Activated B cell treated with CpG ODN at 0.5 μM for 24 hours (primary cell): Measurements from ENCODE around the gene CNDP1. TPM values are rescaled to one million over a fixed set of nuclear protein-coding genes. Genes with fewer than 3 reads are reported as not detected.

Source experiments
- ATAC-seq: fragments of 200-7000 bp; cut with Tn5 transposase; one replicate; pipeline ENCODE4 v1.10.0; 2021; ENCODE audit warnings: low read depth, mild to moderate bottlenecking, moderate library complexity
- CTCF ChIA-PET: fragments of 350-600 bp; sonication (Branson Sonifier 250); formaldehyde crosslinking; loops from one replicate; lab custom pipeline; 2021; ENCODE audit warnings: antibody characterized with exemption; lab: Charles Lee
- POLR2A ChIA-PET: fragments of 350-600 bp; sonication (Branson Sonifier 250); formaldehyde crosslinking; loops from one replicate; lab custom pipeline; 2021; ENCODE audit warnings: antibody characterized with exemption; lab: Charles Lee
- DNase-seq: peaks from one replicate; pipeline ENCODE4 v3.0.0; 2022
- H3K27ac Mint-ChIP-seq: one replicate; pipeline ENCODE4 v1.8.0; 2020; ENCODE audit warnings: mixed read lengths
- H3K27me3 Mint-ChIP-seq: one replicate; pipeline ENCODE4 v1.8.0; 2021; ENCODE audit warnings: mixed read lengths
- H3K36me3 Mint-ChIP-seq: one replicate; pipeline ENCODE4 v1.8.0; 2021; ENCODE audit warnings: low read depth, mixed read lengths
- H3K4me1 Mint-ChIP-seq: one replicate; pipeline ENCODE4 v1.8.0; 2021; ENCODE audit warnings: mixed read lengths
- H3K4me3 Mint-ChIP-seq: one replicate; pipeline ENCODE4 v1.8.0; 2020; ENCODE audit warnings: mild to moderate bottlenecking, mixed read lengths
- H3K9me3 Mint-ChIP-seq: one replicate; pipeline ENCODE4 v1.8.0; 2020; ENCODE audit warnings: mixed read lengths
- CTCF ChIP-seq: fragments of 200-600 bp; IDR thresholded peaks from one replicate; pipeline ENCODE4 v1.8.0; 2022; ENCODE audit warnings: antibody characterized with exemption, mild to moderate bottlenecking
- intact Hi-C: fragments of 100-400 bp; cut with micrococcal nuclease; formaldehyde crosslinking; loops from one replicate; pipeline ENCODE4 v1.15.1; 2024
- total RNA-seq: library from RNA; stranded (reverse); gene quantifications from 2 replicates; pipeline ENCODE4 v1.2.3, GENCODE V29; 2022

CNDP1 gene
- total RNA-seq, 1 donor from 2014 or later = 0.33 TPM

- DNase-seq = no peak
- Mint-ChIP-seq H3K4me3 (no peak overlapping the region), H3K36me3 (peaks cover 92% of the 10 kb centered on the region), H3K4me1 (peaks cover 8% of the 10 kb centered on the region), H3K27me3 (no peaks in the 10 kb centered on the region), H3K9me3 (no peaks in the 10 kb centered on the region), H3K27ac (no peak overlapping the region)
- no peak for TF ChIP-seq CTCF
- no peak for ATAC-seq
- ChIA-PET CTCF (no interaction called here), POLR2A (no interaction called here)
- intact Hi-C loops = no loop called here
Measured at GRCh38 chr18:74508366-74508765, 25.9 kb upstream of the CNDP1 start.

GRCh38 chr18:74508821-74509225 is 25.5 kb upstream of the CNDP1 start:
- POLR2A ChIA-PET = no interaction called here
- H3K27ac Mint-ChIP-seq = no peak overlapping the region
- H3K27me3 Mint-ChIP-seq = no peaks in the 10 kb centered on the region
- peaks cover 92% of the 10 kb centered on the region for H3K36me3 Mint-ChIP-seq
- TF ChIP-seq CTCF = no peak
- H3K4me3 Mint-ChIP-seq = no peak overlapping the region
- DNase-seq = no peak
- H3K9me3 Mint-ChIP-seq = no peaks in the 10 kb centered on the region
- no peak for ATAC-seq
- intact Hi-C loops = no loop called here
- CTCF ChIA-PET = no interaction called here
- H3K4me1 Mint-ChIP-seq = peaks cover 8% of the 10 kb centered on the region

- DNase-seq (no peak), ATAC-seq (no peak)
- Mint-ChIP-seq H3K36me3 (peaks cover 94% of the 10 kb centered on the region), H3K4me3 (no peak overlapping the region), H3K27me3 (no peaks in the 10 kb centered on the region), H3K4me1 (peaks cover 5% of the 10 kb centered on the region), H3K9me3 (no peaks in the 10 kb centered on the region), H3K27ac (no peak overlapping the region)
- intact Hi-C loops = no loop called here
- no peak for TF ChIP-seq CTCF
- CTCF ChIA-PET = no interaction called here
- POLR2A ChIA-PET = no interaction called here
Measured at GRCh38 chr18:74509856-74510769, 24.2 kb upstream of the CNDP1 start.

GRCh38 chr18:74510770-74511095 is 23.6 kb upstream of the CNDP1 start:
- no peak overlapping the region for H3K27ac Mint-ChIP-seq
- H3K36me3 Mint-ChIP-seq = peaks cover 93% of the 10 kb centered on the region
- DNase-seq (no peak), ATAC-seq (no peak)
- H3K27me3 Mint-ChIP-seq = no peaks in the 10 kb centered on the region
- H3K4me1 Mint-ChIP-seq = peaks cover 5% of the 10 kb centered on the region
- ChIA-PET CTCF (no interaction called here), POLR2A (no interaction called here)
- TF ChIP-seq CTCF = no peak
- H3K4me3 Mint-ChIP-seq = no peak overlapping the region
- no peaks in the 10 kb centered on the region for H3K9me3 Mint-ChIP-seq
- intact Hi-C loops = no loop called here

GRCh38 chr18:74511823-74512222 is 22.5 kb upstream of the CNDP1 start:
- H3K36me3 Mint-ChIP-seq = peaks cover 96% of the 10 kb centered on the region
- peaks cover 1% of the 10 kb centered on the region for H3K4me1 Mint-ChIP-seq
- no peaks in the 10 kb centered on the region for H3K9me3 Mint-ChIP-seq
- ATAC-seq (no peak), DNase-seq (no peak)
- CTCF ChIA-PET = no interaction called here
- intact Hi-C loops = no loop called here
- H3K4me3 Mint-ChIP-seq = no peak overlapping the region
- no peaks in the 10 kb centered on the region for H3K27me3 Mint-ChIP-seq
- POLR2A ChIA-PET = no interaction called here
- no peak for TF ChIP-seq CTCF
- no peak overlapping the region for H3K27ac Mint-ChIP-seq
